ENCODE results near the gene ALLC.

The ALLC gene

DNA sequence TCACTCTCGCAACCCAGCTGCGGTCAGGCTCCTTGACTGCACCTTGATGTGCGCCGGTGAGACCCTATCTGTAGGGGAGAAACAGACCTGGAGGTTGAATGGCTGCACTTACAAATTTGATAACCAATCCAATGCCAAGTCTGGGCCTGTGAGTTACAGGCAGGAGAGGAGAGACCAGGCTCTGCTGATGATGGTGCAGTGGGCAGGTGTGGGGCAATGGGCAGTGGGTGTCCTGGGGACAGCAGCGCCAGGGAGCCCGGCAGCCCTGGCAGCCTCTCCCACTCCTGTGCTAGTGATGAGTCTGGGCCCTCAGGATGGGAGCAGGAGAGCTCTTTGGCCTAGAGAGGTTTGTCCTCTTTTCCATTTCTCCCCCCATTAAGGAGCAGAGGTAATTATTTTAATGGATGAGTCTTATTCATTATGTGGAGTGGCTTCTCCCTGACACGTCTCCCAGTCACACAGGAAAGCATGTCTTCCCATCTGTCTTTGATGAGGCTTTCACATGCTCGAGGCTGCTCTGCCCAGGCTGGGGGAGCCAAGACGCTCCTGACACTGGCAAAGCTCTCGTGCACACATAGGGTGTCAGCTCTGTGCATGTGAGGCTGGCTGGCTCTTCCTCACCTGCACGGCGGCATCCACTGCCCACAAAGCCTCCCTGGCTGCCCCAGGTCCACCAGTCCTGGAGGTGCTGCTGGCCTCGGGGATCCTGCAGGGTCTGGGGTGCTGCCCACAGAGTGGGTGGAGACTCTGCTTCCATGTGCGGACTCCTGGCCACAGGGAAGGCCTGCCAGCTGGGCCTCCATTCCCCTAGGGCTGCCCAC, 10.0 kb upstream of the ALLC start:
- Histone ChIP-seq H3K4me1 (ENCODE audit: insufficient read depth, low read length) (peaks cover 16% of the 10 kb centered on the region), H3K36me3 (ENCODE audit: insufficient read depth, low read length) (no peaks in the 10 kb centered on the region), H3K9ac (ENCODE audit: low read depth, low read length) (no peak overlapping the region), H4K20me1 (ENCODE audit: insufficient read depth, low read length) (peaks cover 4% of the 10 kb centered on the region; the same call in 1 of the 2 replicates), H3K4me2 (ENCODE audit: insufficient read depth, low read length) (no peak overlapping the region), H3K27ac (ENCODE audit: low read length) (no peak overlapping the region), H3K79me2 (ENCODE audit: insufficient read depth, low read length) (no peaks in the 10 kb centered on the region), H2AFZ (ENCODE audit: low read depth, low read length) (no peak overlapping the region), H3K4me3 (ENCODE audit: low read depth in 1 of 2, low read length in 2 of 2) (no peak overlapping the region), H3K9me3 (ENCODE audit: insufficient read depth, low read length, severe bottlenecking) (no peaks in the 10 kb centered on the region), H3K27me3 (ENCODE audit: insufficient read depth, low read length, poor library complexity) (peaks cover 5% of the 10 kb centered on the region)
- TF ChIP-seq, protein P1, sequence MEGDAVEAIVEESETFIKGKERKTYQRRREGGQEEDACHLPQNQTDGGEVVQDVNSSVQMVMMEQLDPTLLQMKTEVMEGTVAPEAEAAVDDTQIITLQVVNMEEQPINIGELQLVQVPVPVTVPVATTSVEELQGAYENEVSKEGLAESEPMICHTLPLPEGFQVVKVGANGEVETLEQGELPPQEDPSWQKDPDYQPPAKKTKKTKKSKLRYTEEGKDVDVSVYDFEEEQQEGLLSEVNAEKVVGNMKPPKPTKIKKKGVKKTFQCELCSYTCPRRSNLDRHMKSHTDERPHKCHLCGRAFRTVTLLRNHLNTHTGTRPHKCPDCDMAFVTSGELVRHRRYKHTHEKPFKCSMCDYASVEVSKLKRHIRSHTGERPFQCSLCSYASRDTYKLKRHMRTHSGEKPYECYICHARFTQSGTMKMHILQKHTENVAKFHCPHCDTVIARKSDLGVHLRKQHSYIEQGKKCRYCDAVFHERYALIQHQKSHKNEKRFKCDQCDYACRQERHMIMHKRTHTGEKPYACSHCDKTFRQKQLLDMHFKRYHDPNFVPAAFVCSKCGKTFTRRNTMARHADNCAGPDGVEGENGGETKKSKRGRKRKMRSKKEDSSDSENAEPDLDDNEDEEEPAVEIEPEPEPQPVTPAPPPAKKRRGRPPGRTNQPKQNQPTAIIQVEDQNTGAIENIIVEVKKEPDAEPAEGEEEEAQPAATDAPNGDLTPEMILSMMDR (IDR thresholded peaks at IDR 0.05; ENCODE audit: borderline replicate concordance, extremely low read depth, low read length, poor library complexity, severe bottlenecking) = no peak
- TF ChIP-seq EZH2 (IDR thresholded peaks at IDR 0.05; ENCODE audit: borderline replicate concordance, low read depth, low read length, severe bottlenecking) = no peak
- DNase-seq (no peak), ATAC-seq (ENCODE audit: insufficient read depth, low read depth) (no peak)

DNA sequence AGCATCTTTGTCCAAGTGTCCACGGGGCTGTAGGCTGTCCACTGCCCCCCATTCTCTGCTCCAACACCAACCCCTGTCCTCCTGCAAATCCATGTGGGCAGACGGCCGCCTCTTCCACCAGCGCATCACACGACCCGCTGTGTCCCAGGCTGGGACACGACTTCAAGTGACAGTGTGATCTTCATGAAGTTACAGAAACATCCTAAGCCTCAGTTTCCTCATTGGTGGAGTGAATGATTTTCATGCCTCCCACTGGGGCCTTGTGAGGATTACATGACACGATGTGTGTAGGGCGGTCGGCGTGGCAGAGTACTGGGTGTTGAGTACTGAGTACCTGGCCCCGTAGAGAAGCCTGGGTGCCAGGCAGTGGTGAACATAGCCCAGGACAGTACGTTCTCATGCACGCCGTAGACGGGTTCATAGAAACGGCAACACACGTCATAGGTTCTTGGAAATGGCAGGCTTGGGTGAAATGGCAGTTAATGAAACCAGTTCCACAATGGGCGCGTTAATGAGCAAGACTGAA, 9.3 kb upstream of the ALLC start:
- H4K20me1 ChIP-seq (ENCODE audit: insufficient read depth, low read length) = peaks cover 4% of the 10 kb centered on the region; the same call in 1 of the 2 replicates
- no peak overlapping the region for H3K27ac ChIP-seq (ENCODE audit: low read length)
- H3K4me3 ChIP-seq (ENCODE audit: low read depth in 1 of 2, low read length in 2 of 2) = no peak overlapping the region
- DNase-seq (no peak), ATAC-seq (ENCODE audit: insufficient read depth, low read depth) (no peak)
- peaks cover 5% of the 10 kb centered on the region for H3K27me3 ChIP-seq (ENCODE audit: insufficient read depth, low read length, poor library complexity)
- H3K36me3 ChIP-seq (ENCODE audit: insufficient read depth, low read length) = no peaks in the 10 kb centered on the region
- no peaks in the 10 kb centered on the region for H3K9me3 ChIP-seq (ENCODE audit: insufficient read depth, low read length, severe bottlenecking)
- TF ChIP-seq EZH2 (IDR thresholded peaks at IDR 0.05; ENCODE audit: borderline replicate concordance, low read depth, low read length, severe bottlenecking) = no peak
- TF ChIP-seq, protein P1 (IDR thresholded peaks at IDR 0.05; ENCODE audit: borderline replicate concordance, extremely low read depth, low read length, poor library complexity, severe bottlenecking) = no peak
- H2AFZ ChIP-seq (ENCODE audit: low read depth, low read length) = no peak overlapping the region
- no peak overlapping the region for H3K9ac ChIP-seq (ENCODE audit: low read depth, low read length)
- H3K4me1 ChIP-seq (ENCODE audit: insufficient read depth, low read length) = peaks cover 16% of the 10 kb centered on the region
- H3K79me2 ChIP-seq (ENCODE audit: insufficient read depth, low read length) = no peaks in the 10 kb centered on the region
- H3K4me2 ChIP-seq (ENCODE audit: insufficient read depth, low read length) = no peak overlapping the region

DNA sequence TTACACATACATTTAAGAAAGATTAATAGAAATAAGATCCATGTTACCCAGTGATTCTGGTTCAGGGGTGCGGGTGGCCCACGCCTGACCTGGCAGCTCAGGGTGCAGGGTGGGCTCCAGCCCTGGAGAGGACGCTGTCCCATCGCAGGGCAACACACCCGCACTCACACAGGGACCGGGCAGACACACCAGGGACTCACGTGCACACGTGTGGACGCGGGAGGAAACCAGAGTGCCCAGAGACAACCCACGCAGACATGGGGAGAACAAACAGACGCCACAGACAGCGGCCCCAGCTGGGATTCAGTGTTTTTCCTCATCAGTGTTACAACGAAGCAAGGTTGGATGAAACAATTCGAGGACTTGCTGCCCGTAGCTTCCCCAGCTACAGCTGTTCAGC, 8.4 kb upstream of the ALLC start:
- Histone ChIP-seq H3K9ac (ENCODE audit: low read depth, low read length) (no peak overlapping the region), H2AFZ (ENCODE audit: low read depth, low read length) (no peak overlapping the region)

More for the DNA sequence above, 8.4 kb upstream of the ALLC start:
- no peak overlapping the region for H3K4me3 ChIP-seq (ENCODE audit: low read depth in 1 of 2, low read length in 2 of 2)
- peaks cover 4% of the 10 kb centered on the region; the same call in 1 of the 2 replicates for H4K20me1 ChIP-seq (ENCODE audit: insufficient read depth, low read length)
- peaks cover 5% of the 10 kb centered on the region for H3K27me3 ChIP-seq (ENCODE audit: insufficient read depth, low read length, poor library complexity)
- no peaks in the 10 kb centered on the region for H3K9me3 ChIP-seq (ENCODE audit: insufficient read depth, low read length, severe bottlenecking)
- H3K79me2 ChIP-seq (ENCODE audit: insufficient read depth, low read length) = no peaks in the 10 kb centered on the region
- no peak overlapping the region for H3K27ac ChIP-seq (ENCODE audit: low read length)
- no peak for DNase-seq
- H3K4me1 ChIP-seq (ENCODE audit: insufficient read depth, low read length) = peaks cover 16% of the 10 kb centered on the region
- no peak overlapping the region for H3K4me2 ChIP-seq (ENCODE audit: insufficient read depth, low read length)
- ATAC-seq (ENCODE audit: insufficient read depth, low read depth) = no peak
- no peaks in the 10 kb centered on the region for H3K36me3 ChIP-seq (ENCODE audit: insufficient read depth, low read length)
- no peak for TF ChIP-seq EZH2 (IDR thresholded peaks at IDR 0.05; ENCODE audit: borderline replicate concordance, low read depth, low read length, severe bottlenecking)
- TF ChIP-seq, protein P1 (IDR thresholded peaks at IDR 0.05; ENCODE audit: borderline replicate concordance, extremely low read depth, low read length, poor library complexity, severe bottlenecking) = no peak
